ENCODE measurements around the gene COL6A1.

Gene COL6A1

GRCh38 chr21:45990741-45991605 is 9.4 kb downstream of the COL6A1 start:
- no peak for DNase-seq (ENCODE audit: low read depth)
- H3K4me3 ChIP-seq (ENCODE audit: control insufficient read depth, low read depth, low read length), result no peak overlapping the region
- no peak for TF ChIP-seq CTCF (conservative IDR thresholded peaks at IDR 0.05; ENCODE audit: control insufficient read depth, insufficient read depth, low read depth, low read length)

- DNase-seq (ENCODE audit: low read depth), result no peak
- no peak overlapping the region for H3K4me3 ChIP-seq (ENCODE audit: control insufficient read depth, low read depth, low read length)
- TF ChIP-seq CTCF (conservative IDR thresholded peaks at IDR 0.05; ENCODE audit: control insufficient read depth, insufficient read depth, low read depth, low read length), result no peak
Measured at GRCh38 chr21:45991606-45992300, 10.2 kb downstream of the COL6A1 start.

- TF ChIP-seq CTCF (conservative IDR thresholded peaks at IDR 0.05; ENCODE audit: control insufficient read depth, insufficient read depth, low read depth, low read length), result no peak
- no peak overlapping the region for H3K4me3 ChIP-seq (ENCODE audit: control insufficient read depth, low read depth, low read length)
- peak; percentile 70 for DNase-seq (ENCODE audit: low read depth)
Measured at GRCh38 chr21:45992301-45993209, 11.0 kb downstream of the COL6A1 start.

- peak; percentile 49 for DNase-seq (ENCODE audit: low read depth)
- TF ChIP-seq CTCF (conservative IDR thresholded peaks at IDR 0.05; ENCODE audit: control insufficient read depth, insufficient read depth, low read depth, low read length), result no peak
- no peak overlapping the region for H3K4me3 ChIP-seq (ENCODE audit: control insufficient read depth, low read depth, low read length)
Measured at GRCh38 chr21:45993210-45994085, 11.9 kb downstream of the COL6A1 start.

- H3K4me3 ChIP-seq (ENCODE audit: control insufficient read depth, low read depth, low read length), result no peak overlapping the region
- no peak for TF ChIP-seq CTCF (conservative IDR thresholded peaks at IDR 0.05; ENCODE audit: control insufficient read depth, insufficient read depth, low read depth, low read length)
- peak; percentile 78 for DNase-seq (ENCODE audit: low read depth)
Measured at GRCh38 chr21:45994086-45994661, 12.6 kb downstream of the COL6A1 start.

Measured in fibroblast of mammary gland (primary cell).